NB4 (cell line): ENCODE data around the gene SNX22.

ENCODE experiments used
- DNase-seq: peaks from one replicate; pipeline ENCODE4 v3.0.0; 2010; ENCODE audit warnings: low read depth
- H3K4me3 ChIP-seq: one replicate; pipeline ENCODE4 v1.5.1; 2011; ENCODE audit warnings: mild to moderate bottlenecking, low read depth, low read length, moderate library complexity
- MYC ChIP-seq: IDR thresholded peaks from 2 replicates; pipeline ENCODE4 v1.6.1; 2011; ENCODE audit warnings: low read depth, low read length
- POLR2A ChIP-seq: IDR thresholded peaks from 2 replicates; pipeline ENCODE4 v1.6.1; 2011; ENCODE audit warnings: mild to moderate bottlenecking; ENCODE audit not compliant: insufficient read length; ENCODE audit errors: extremely low read depth
- TF ChIP-seq, protein P1 (sequence below): IDR thresholded peaks from one replicate; pipeline ENCODE4 v1.5.1; 2012; ENCODE audit warnings: low read depth, low read length
- TF ChIP-seq, protein P2 (sequence below): IDR thresholded peaks from 2 replicates; pipeline ENCODE4 v1.6.1; 2011; ENCODE audit warnings: low read depth, low read length

Gene SNX22

DNA sequence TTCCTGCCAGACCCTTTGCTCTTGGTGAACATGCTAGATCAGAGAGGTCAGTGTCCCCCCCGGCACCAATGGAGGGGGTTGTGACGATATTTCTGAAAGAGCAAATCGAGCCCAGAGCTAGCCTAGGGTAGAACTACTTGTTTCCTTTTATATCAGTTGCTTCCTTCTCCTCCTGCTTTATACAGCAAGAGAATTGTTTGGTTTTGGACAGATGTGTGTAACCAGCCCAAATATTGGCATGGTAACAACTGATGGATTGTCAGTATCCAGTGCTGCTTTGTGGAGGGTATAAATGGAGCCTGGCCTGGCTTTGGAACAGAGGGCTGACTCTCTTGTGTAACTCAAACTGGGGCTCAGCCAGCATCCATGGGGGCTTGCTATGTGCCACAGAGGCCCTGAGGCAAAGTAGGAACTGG is 28.6 kb upstream of the SNX22 start:
- no peak for DNase-seq
- no peak overlapping the region for H3K4me3 ChIP-seq
- TF ChIP-seq, protein P1, sequence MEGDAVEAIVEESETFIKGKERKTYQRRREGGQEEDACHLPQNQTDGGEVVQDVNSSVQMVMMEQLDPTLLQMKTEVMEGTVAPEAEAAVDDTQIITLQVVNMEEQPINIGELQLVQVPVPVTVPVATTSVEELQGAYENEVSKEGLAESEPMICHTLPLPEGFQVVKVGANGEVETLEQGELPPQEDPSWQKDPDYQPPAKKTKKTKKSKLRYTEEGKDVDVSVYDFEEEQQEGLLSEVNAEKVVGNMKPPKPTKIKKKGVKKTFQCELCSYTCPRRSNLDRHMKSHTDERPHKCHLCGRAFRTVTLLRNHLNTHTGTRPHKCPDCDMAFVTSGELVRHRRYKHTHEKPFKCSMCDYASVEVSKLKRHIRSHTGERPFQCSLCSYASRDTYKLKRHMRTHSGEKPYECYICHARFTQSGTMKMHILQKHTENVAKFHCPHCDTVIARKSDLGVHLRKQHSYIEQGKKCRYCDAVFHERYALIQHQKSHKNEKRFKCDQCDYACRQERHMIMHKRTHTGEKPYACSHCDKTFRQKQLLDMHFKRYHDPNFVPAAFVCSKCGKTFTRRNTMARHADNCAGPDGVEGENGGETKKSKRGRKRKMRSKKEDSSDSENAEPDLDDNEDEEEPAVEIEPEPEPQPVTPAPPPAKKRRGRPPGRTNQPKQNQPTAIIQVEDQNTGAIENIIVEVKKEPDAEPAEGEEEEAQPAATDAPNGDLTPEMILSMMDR, result no peak
- no peak for TF ChIP-seq MYC
- TF ChIP-seq POLR2A, result no peak
- TF ChIP-seq, protein P2, sequence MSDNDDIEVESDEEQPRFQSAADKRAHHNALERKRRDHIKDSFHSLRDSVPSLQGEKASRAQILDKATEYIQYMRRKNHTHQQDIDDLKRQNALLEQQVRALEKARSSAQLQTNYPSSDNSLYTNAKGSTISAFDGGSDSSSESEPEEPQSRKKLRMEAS, result no peak

DNA sequence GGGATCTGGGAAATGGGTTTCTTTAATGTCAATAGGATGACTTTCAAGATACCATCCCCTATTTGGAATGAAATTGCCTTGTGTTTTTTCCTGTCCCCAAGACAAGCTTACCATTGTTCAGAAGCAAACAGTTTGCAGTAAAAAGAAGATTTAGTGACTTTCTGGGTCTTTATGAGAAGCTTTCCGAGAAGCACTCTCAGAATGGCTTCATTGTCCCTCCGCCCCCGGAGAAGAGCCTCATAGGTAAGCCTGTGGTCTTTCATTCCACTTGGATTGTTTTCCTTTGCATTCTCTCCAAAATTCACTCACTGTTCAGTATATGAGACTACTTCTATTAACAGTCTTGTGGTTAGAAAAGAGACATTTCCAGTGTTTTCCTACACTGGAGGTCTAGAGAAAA is 25.6 kb upstream of the SNX22 start:
- no peak for DNase-seq
- H3K4me3 ChIP-seq, result no peak overlapping the region
- TF ChIP-seq, protein P2, result no peak
- TF ChIP-seq POLR2A (no peak), MYC (no peak)
- TF ChIP-seq, protein P1, result no peak

DNA sequence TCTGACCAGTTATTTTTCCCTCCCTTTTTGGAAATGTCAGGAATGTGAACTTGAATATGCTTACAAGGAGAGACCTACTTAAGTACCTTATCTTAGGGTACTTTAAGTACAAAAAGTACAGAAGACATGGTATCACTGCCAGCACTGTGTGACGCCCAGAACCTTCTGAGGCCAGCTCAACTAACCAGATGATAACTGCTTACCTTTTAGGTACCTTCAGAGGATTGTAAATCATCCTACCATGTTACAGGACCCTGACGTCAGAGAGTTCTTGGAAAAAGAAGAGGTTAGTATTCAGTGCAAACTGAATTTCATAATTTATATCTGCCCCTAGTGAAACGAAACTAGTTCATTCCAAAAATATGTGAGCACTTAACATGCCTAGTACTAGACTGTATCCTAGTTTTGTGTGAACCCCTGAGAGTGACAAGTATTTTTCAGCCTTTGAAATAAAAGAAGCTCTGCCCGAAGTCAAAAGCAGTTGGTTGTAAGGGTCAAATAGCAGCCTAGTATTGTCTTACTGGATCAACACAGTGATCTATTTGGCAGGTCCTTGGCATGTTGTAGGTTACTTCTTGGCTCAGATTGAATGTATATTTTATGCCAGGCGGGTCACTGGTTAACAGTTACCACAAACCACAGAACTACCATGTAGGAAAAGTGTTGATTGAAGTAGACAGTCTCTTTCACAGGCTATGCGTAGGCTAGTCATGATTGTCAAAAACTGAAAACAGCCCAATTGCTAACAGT is 23.8 kb upstream of the SNX22 start:
- no peak for TF ChIP-seq POLR2A
- TF ChIP-seq, protein P1, result no peak
- no peak for TF ChIP-seq MYC
- TF ChIP-seq, protein P2, result no peak
- no peak overlapping the region for H3K4me3 ChIP-seq
- no peak for DNase-seq

DNA sequence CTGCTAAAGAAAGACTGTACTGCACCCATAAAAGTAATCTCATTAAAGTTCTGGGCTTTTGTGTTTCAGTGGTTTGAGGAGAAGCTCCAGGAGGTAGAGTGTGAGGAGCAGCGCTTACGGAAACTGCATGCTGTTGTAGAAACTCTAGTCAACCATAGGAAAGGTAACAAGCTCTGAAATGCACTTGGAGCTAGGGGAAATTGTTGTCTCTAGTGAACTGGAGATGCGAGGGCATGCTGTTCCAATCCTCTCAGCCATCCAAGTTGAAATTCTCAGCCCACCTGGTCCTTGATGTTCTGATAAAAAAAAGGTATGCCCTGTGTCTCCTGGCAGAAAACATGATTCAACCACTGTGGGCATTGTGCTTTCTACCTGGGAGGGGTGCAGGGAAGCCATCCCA is 21.4 kb upstream of the SNX22 start:
- no peak for TF ChIP-seq MYC
- TF ChIP-seq, protein P1, result no peak
- no peak for TF ChIP-seq POLR2A
- TF ChIP-seq, protein P2, result no peak
- H3K4me3 ChIP-seq, result no peak overlapping the region
- no peak for DNase-seq

DNA sequence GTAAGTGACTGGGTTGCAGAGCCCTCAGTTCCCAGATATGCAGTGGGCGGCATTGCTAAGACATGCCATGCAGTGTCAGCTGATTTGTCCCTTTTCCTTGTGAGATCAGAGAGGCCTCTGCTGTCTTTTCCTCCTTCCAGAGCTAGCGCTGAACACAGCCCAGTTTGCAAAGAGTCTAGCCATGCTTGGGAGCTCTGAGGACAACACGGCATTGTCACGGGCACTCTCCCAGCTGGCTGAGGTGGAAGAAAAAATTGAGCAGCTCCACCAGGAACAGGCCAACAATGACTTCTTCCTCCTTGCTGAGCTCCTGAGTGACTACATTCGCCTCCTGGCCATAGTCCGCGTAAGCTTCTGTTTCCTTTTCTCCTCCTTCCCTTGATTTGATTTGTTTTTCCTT is 20.0 kb upstream of the SNX22 start:
- no peak for DNase-seq
- TF ChIP-seq, protein P2, result no peak
- TF ChIP-seq, protein P1, result no peak
- TF ChIP-seq POLR2A (no peak), MYC (no peak)
- no peak overlapping the region for H3K4me3 ChIP-seq
